ENCODE data around the gene PNPLA3.

The PNPLA3 gene

GRCh38 chr22:43968614-43969013 lies 45.0 kb downstream of the PNPLA3 start:
- DNase-seq: no peak

DNA sequence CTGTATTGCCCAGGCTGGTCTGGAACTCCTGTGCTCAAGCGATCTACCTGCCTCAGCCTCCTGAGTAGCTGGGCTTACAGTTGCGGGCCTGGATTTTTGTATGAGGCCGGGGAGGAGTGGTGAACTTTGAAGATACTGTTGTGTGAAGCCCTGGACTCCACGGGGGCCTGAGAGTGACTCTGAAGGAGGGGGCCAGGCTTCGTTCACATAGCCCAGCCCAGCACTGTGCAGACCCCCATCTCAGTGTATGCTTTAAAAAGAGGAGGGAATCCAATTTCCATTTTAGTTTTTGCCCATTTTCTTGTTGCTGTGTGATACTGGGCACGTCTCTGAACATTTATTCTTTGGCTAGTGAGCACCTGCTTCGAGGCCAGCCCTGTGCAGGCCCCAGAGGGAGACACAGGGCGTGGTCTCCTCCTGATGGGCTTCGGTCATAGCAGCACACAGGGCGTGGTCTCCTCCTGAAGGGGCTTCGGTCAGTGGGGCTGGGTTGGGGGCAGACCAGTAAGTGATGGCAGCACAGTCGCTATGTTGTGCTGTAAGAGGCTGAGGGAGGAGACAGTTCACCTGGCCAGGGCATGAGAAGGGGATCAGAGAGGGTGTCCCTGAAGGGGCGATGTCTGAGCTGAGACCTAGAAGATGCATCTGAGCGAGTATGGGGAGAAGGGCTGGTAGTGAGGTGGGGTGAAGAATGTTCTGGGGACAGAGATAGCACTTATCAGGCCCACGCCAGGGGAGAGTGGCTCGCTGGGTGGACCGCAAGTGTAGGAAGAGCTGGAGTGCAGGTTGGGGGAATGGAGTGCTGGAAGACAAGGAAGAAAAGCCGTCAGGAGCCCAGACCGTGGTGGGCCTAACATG lies 45.6 kb downstream of the PNPLA3 start:
- DNase-seq: no peak

GRCh38 chr22:43969989-43970755 lies 46.6 kb downstream of the PNPLA3 start:
- no peak for DNase-seq

DNA sequence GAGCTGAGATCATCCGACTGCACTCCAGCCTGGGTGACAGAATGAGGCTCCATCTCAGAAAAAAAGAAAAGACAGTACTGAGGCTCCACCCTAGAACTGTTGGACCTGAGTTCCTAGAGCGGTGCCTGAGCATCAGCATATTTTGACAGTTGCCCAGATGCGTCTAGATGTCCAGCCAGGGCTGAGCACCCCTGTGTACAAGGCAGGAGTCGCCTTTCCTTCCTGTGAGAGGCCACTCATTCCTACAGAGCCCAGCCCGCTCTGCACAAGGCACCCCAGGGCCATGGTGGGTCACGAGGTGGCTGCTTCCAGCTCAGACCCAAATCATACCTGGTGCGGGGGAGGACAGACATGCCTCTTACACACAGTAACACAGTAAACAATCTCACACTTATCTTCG lies 47.5 kb downstream of the PNPLA3 start:
- no peak for DNase-seq

- no peak for DNase-seq
Observed at GRCh38 chr22:43972931-43973462, 49.4 kb downstream of the PNPLA3 start.

- DNase-seq: no peak
Observed at GRCh38 chr22:43974028-43974545, 50.5 kb downstream of the PNPLA3 start.

DNA sequence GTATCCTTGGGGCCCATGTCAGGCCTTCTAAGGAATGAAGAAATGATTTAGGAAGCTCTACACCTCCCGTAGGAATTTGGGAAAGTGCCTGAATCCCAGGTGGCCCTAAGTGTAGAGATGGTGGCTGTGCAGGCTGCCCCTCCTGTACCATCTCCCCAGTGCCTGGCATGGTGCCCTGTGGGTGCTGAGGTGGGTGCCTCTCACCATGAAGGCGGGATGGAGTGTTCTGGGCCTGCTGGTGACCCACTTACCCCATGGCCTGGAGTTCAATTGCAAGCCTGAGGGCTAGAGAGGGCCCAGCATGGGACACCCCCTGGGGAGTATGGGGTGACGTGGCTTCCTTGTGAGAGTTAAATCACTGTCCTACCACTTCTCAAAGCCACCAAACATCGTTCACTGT lies 51.4 kb downstream of the PNPLA3 start:
- no peak for DNase-seq

DNA sequence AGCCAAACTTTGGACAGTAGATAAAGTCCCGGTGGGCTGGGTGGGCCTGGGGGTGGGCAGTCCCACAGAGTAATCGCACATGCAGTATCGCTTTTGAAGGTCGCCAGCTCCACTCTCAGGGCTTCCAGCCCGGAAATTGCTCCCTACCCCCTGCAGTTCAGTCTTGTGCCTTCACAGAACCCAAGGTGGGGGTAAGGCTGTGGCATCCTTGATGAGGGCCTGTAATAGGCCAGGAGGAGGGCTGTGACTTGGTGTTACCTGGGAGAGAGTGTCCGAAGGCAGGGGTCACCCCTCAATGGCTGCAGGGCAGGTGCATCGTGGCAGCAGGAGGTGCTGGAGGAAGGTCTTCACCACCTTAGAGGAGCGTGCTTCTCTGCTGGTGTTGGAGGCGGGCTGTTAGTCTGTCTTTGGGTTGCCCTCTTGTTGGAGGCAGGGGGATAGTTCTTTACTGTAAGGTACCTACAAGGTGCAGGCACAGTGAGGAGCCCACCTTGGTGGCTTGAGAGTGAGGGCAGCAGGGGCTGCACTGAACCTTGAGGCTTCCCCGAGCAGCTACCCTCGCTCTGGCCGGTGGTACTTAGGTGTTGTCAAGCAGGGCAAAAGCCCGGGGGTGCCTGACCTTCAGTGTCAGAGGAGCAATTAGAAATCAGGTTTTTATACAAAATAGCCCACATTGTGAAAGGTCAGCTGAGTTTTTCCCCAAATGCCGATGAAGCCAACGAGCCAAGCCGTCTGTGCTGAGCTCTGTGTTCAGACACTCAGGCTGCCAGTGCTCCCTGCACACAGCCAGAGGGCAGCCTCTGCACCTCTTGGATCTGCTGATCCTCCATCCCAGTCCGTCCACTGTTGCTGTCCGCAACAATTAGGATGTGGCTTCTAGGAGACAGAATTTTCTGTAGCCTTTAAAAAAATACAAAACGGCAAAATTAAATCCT lies 53.5 kb downstream of the PNPLA3 start:
- no peak for DNase-seq

GRCh38 chr22:43978558-43978957 lies 55.0 kb downstream of the PNPLA3 start:
- DNase-seq: no peak

DNA sequence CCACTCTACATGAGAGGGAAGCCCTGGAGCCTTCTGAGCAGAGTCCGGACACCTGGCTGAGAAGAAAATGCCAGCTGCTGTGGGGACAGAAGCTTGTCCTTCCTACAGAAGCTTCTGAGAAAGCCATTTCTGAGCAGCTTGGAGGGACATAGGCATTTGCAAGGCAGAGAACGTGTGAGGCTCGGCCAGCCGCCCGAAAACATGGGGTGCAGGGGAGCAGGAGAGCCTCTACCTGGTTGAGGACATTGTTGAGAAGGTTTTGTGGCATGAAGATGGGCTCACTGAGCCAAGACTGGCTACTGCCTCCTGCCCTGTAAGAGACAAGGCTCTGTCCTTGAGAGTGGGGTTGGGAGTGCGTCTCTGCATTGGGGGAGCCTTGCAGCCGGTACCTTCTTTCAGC lies 57.0 kb downstream of the PNPLA3 start:
- DNase-seq: no peak

DNA sequence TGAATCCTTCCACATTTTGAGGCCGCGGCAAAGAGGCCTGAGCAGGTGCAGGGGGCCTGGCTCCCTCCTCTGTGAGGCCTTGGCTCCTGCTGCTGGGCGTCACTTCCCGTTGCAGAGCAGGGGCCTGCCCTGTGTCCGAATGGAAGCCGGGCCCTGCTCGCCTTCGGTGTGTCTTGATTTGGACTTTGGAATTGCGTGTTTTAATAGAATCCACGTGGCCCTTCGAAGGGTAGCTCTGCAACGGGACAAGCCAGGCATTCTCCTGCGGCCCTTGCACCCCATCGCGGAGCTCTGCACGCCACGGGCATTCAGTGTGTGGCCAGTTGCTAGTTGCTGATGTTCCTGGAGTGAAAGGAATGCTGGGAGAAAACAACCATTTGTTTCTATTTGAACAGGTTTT lies 57.4 kb downstream of the PNPLA3 start:
- no peak for DNase-seq

- no peak for DNase-seq
Observed at GRCh38 chr22:43983808-43984207, 60.2 kb downstream of the PNPLA3 start.

DNA sequence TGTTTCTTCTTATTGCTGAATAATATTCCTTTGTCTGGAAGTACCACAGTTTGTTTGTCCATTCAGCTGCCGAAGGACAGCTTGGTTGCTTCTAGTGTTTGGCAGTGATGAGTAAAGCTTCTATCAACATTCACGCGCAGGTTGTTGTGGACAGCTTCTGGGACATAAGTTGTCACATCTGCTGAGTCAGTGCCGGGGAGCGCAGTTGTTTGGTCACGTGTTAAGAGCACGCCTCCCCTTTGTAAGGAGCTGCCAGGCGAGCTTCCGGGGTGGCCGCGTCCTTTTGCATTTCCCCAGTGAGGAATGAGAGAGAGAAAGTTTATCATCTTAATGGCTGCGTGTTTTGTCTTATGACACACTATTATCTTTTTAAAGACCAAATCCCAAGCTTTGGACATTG lies 61.9 kb downstream of the PNPLA3 start:
- DNase-seq: no peak

DNA sequence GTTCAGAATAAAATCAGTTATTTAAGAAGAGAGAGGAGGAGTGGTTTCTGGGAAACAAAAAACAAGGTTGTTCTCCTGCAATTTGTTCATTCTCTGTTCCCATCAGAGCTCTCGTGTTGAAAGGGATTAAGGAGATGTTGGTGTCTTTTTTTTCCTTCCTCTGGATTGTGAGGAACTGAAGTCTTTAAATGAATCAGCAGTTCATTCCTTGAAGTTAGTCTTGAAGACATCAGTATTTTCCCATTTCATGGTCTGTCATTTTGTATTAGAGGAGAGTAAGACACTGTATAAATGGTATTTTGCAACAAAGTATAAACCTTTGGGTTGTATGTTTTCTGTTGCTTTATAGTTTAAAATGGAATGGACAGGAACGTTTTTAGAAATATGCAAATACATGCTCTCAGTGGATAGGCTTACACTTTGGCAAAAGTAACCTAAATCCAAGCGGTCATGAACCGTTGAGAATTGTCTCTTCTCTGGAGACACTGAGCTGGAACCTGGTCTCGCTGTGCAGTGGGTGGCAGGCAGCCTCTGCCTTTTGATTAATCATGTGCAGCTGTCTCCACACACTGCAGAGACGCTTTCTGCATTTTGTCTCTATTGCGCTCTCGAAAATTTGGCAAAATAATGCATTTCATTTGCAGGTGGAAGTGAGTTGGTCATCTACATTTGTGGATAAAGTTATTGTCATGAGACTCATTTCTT lies 64.7 kb downstream of the PNPLA3 start:
- no peak for DNase-seq

- no peak for DNase-seq
Observed at GRCh38 chr22:43988960-43989359, 65.4 kb downstream of the PNPLA3 start.

GRCh38 chr22:43990044-43990443 lies 66.4 kb downstream of the PNPLA3 start:
- no peak for DNase-seq

- DNase-seq: no peak
Observed at GRCh38 chr22:43991316-43992020, 67.9 kb downstream of the PNPLA3 start.

DNA sequence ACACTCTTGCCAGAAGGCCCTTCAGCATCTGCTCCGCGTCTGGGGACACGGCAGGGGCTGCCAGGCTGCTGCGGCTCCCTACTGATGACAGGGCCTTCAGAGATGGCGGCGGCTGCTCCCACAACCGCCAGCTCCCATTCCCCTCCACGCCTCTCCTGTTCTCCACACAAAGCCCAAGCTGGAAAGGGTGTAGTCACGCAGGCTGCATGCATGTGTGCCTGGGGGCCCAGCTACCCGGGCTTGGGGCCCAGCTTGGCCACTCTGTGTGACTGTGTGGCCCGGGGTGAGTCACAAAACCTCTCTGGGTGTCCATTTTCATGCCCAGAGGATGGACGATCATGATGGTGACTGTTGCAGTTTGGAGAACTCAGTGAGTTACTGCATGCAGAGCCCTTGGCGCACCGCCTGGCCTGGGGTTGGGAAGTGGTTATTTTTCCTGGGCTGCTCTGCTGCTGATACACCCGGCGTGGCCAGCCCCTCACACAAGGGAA lies 68.8 kb downstream of the PNPLA3 start:
- DNase-seq: no peak

- peak; percentile 4 for DNase-seq
Observed at GRCh38 chr22:43993072-43993760, 69.6 kb downstream of the PNPLA3 start.

DNA sequence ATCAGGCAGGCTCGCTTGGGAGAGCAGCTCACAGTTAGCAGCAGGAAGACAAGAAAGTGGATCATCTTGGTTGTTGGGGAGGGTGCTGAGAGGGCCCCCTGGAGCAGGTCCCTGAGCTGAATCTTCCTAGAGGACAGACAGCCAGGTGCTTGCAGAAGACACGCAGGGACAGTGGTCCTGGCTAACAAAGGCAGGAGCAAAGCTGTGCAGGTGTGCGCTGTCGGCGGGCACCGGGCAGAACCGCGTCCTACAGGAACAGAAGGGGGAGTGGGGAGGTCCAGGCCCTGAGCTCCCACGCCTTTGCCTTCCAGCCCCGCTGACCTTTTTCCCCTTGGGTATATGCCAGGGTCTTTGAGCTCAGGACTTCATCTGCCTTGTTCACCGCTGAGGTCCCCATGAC lies 70.4 kb downstream of the PNPLA3 start:
- DNase-seq: no peak
